K562 (cell line): ENCODE data around the gene IFT81. TPM values are rescaled to one million over a fixed set of nuclear protein-coding genes. Genes with fewer than 3 reads are reported as not detected.

Experiments used
- ATAC-seq: fragments of 200-7000 bp; cut with Tn5 transposase; 3 replicates; pipeline ENCODE4 v1.9.1; 2020; ENCODE audit warnings: moderate library complexity
- BruUV-seq: library from RNA; stranded (reverse); fragments of 400-500 nt; replicated peaks from 2 replicates; lab custom pipeline; 2021; lab: Mats Ljungman, UMichigan
- CTCF ChIA-PET: fragments of 300-600 bp; formaldehyde crosslinking; extraction: SDS; loops from one replicate; lab custom pipeline; 2021; ENCODE audit warnings: low intra/inter-chr PET ratio; lab: Yijun Ruan, JAX
- POLR2A ChIA-PET: fragments of 300-600, 350-650 bp; sonication (Branson Sonifier 250); formaldehyde crosslinking; extraction: SDS; loops from one replicate; lab custom pipeline; 2021; ENCODE audit warnings: antibody characterized with exemption, inconsistent platforms; lab: Yijun Ruan, JAX
- DNase-seq, 4 experiments: peaks; one replicate each; pipeline versions ENCODE4 v3.0.0 to v3.0.0-alpha.2; 2011 to 2018; ENCODE audit warnings: low spot score in 3 of 4, mixed read lengths in 3 of 4; ENCODE audit errors: extremely low read depth in 1 of 4
- FAIRE-seq: peaks from 2 replicates; lab custom pipeline; 2011; peaks lifted over from hg19 to GRCh38; lab: Jason Lieb, UNC
- H2AFZ ChIP-seq: 2 replicates; pipeline ENCODE4 v1.6.0; 2011; ENCODE audit warnings: low read depth, low read length, control low read depth, inconsistent platforms
- H3K27ac ChIP-seq: fragments of 200-600 bp; 3 replicates; pipeline ENCODE4 v1.8.0; 2011; ENCODE audit warnings: low read depth, mild to moderate bottlenecking, control low read depth, inconsistent platforms, low read length, moderate library complexity, mixed read lengths; ENCODE audit errors: extremely low read depth
- H3K27me3 ChIP-seq, 2 experiments: fragments of 300-600 bp in 1 of 2; 2 replicates in 1 of 2; 3 replicates in 1 of 2; pipeline versions ENCODE4 v1.6.0 to v1.8.0; 2011; ENCODE audit warnings: inconsistent platforms in 2 of 2, low read length in 2 of 2, mild to moderate bottlenecking in 1 of 2, mixed read lengths in 1 of 2, moderate library complexity in 1 of 2; ENCODE audit not compliant: control insufficient read depth in 2 of 2, insufficient read depth in 2 of 2
- H3K36me3 ChIP-seq: fragments of 300-600 bp; 3 replicates; pipeline ENCODE4 v1.8.0; 2011; ENCODE audit warnings: mild to moderate bottlenecking, low read length, inconsistent platforms; ENCODE audit not compliant: control insufficient read depth, insufficient read depth
- H3K4me1 ChIP-seq, 2 experiments: fragments of 200-600 bp in 1 of 2; replicated peaks in 1 of 2; 2 replicates in 1 of 2; 3 replicates in 1 of 2; pipeline versions ENCODE4 v1.5.1 to v1.8.0; 2011; ENCODE audit warnings: inconsistent platforms in 2 of 2, low read length in 2 of 2, mild to moderate bottlenecking in 1 of 2, mixed read lengths in 1 of 2, moderate library complexity in 1 of 2; ENCODE audit not compliant: control insufficient read depth in 2 of 2, insufficient read depth in 2 of 2
- H3K4me2 ChIP-seq: 2 replicates; pipeline ENCODE4 v1.6.1; 2011; ENCODE audit warnings: low read length, control low read depth, inconsistent platforms, mixed read lengths; ENCODE audit not compliant: insufficient read depth
- H3K4me3 ChIP-seq: fragments of 200-600 bp; sonication (generic), shearing (Covaris generic); 2 replicates; pipeline ENCODE4 v1.5.1; 2016; ENCODE audit warnings: control low read depth, inconsistent platforms
- H3K79me2 ChIP-seq: fragments of 200-600 bp; 3 replicates; pipeline ENCODE4 v1.8.0; 2011; ENCODE audit warnings: low read length, inconsistent platforms; ENCODE audit not compliant: control insufficient read depth, insufficient read depth
- H3K9ac ChIP-seq, 2 experiments: 2 replicates each; pipeline versions ENCODE4 v1.6.0 to v1.6.1; 2011; ENCODE audit warnings: low read depth in 2 of 2, low read length in 2 of 2, control low read depth in 1 of 2, inconsistent platforms in 1 of 2, mild to moderate bottlenecking in 1 of 2, mixed read lengths in 1 of 2; ENCODE audit not compliant: insufficient read depth in 1 of 2
- H3K9me1 ChIP-seq: one replicate; pipeline ENCODE4 v1.6.0; 2011; ENCODE audit warnings: inconsistent platforms, mild to moderate bottlenecking, low read length, moderate library complexity; ENCODE audit not compliant: control insufficient read depth, insufficient read depth
- H3K9me3 ChIP-seq: replicated peaks from 2 replicates; pipeline ENCODE4 v1.5.1; 2011; ENCODE audit warnings: low read depth, low read length, inconsistent platforms; ENCODE audit not compliant: control insufficient read depth, insufficient read depth
- H4K20me1 ChIP-seq: replicated peaks from 2 replicates; pipeline ENCODE4 v1.6.1; 2011; ENCODE audit warnings: low read length, inconsistent platforms, mixed read lengths; ENCODE audit not compliant: control insufficient read depth, insufficient read depth
- EGR1 ChIP-seq: fragments of 450-650 bp; conservative IDR thresholded peaks from 2 replicates; pipeline ENCODE4 v1.6.1; 2017; ENCODE audit warnings: mild to moderate bottlenecking
- FOXK1 ChIP-seq: sonication (generic); formaldehyde crosslinking; IDR thresholded peaks from 2 replicates; pipeline ENCODE4 v1.8.0; 2022; ENCODE audit warnings: missing genetic modification reagents, mild to moderate bottlenecking, borderline replicate concordance
- HLTF ChIP-seq: fragments of 450-650 bp; IDR thresholded peaks from 2 replicates; pipeline ENCODE4 v1.6.1; 2016
- JUN ChIP-seq, 2 experiments: sonication (generic) in 1 of 2; formaldehyde crosslinking in 1 of 2; IDR thresholded peaks; 2 replicates each; pipeline versions ENCODE4 v1.6.1 to v1.8.0; 2012 to 2022; ENCODE audit warnings: borderline replicate concordance in 2 of 2, mild to moderate bottlenecking in 2 of 2, improper control_type of control experiment in 1 of 2, low read depth in 1 of 2, low read length in 1 of 2, missing genetic modification reagents in 1 of 2
- RREB1 ChIP-seq: fragments of 250-450 bp; sonication (Bioruptor Pico); IDR thresholded peaks from 2 replicates; pipeline ENCODE4 v1.4.0; 2020
- ZMIZ1 ChIP-seq, 2 experiments: fragments of 150-350 bp in 1 of 2; IDR thresholded peaks; 2 replicates each; pipeline ENCODE4 v1.6.1; 2012 to 2016; ENCODE audit warnings: low read depth in 2 of 2, low read length in 2 of 2, mild to moderate bottlenecking in 1 of 2, moderate library complexity in 1 of 2
- ZNF512 ChIP-seq: IDR thresholded peaks from 2 replicates; pipeline ENCODE4 v1.6.1; 2016; ENCODE audit warnings: missing genetic modification characterization, missing compliant biosample characterization
- WGBS: fragments of 100-300 bp; shearing (Covaris generic); methylation state at CpG from one replicate; pipeline ENCODE4 v1.1.6; 2016; ENCODE audit warnings: low coverage, mixed read lengths; ENCODE audit not compliant: insufficient coverage; ENCODE audit errors: missing lambda C conversion rate; 5-methylcytosine and 5-hydroxymethylcytosine counted together
- in situ Hi-C: fragments of 300-500 bp; cut with MboI; formaldehyde crosslinking; loops from 4 replicates; pipeline ENCODE4 v1.15.0; 2018; ENCODE audit warnings: inconsistent platforms, mixed read lengths
- intact Hi-C: fragments of 100-400 bp; cut with micrococcal nuclease; formaldehyde crosslinking; loops from 2 replicates; pipeline ENCODE4 v1.14.2; 2022
- polyA plus RNA-seq, 8 experiments: library from polyadenylated mRNA; depleted of rRNA in 4 of 8; stranded (reverse) in 5 of 8; unstranded in 3 of 8; fragments of >200 nt; fragmentation: Nextera tagmentation in 2 of 8; fragmentation: Illumina TruSeq in 1 of 8; extraction: Ambion mirVana in 2 of 8; extraction: Trizol in 1 of 8; gene quantifications; 2 replicates each; pipeline versions ENCODE4 v1.2.1 to v1.2.3, GENCODE V29; 2011 to 2014; ENCODE audit warnings: inconsistent platforms in 1 of 8, missing spikeins in 1 of 8
- total RNA-seq, 7 experiments: library from RNA; depleted of rRNA in 6 of 7; stranded (reverse); fragments of >200 nt in 6 of 7; fragmentation: Illumina TruSeq in 2 of 7; extraction: Trizol in 2 of 7; gene quantifications; 2 replicates each; pipeline versions ENCODE4 v1.2.1 to v1.2.3, GENCODE V29; 2011 to 2021; ENCODE audit warnings: low replicate concordance in 1 of 7

IFT81 gene
- total and polyA plus RNA-seq, 9 of the 15 experiments (the other 6 are each of a cell fraction or from before 2014, with no cell fraction given), result 2.8 to 11.9 (median 7.9) TPM

GRCh38 chr12:110080410-110080809, 43.7 kb upstream of the IFT81 start (continued):
- no peak for TF ChIP-seq RREB1 (CRISPR knock-in tag)
- TF ChIP-seq, all 486 proteins: peak for 5

- Histone ChIP-seq H3K79me2 (no peaks in the 10 kb centered on the region), H3K9ac (no peak overlapping the region), H3K4me2 (no peak overlapping the region), H2AFZ (peak overlapping the region; percentile 17), H4K20me1 (no peaks in the 10 kb centered on the region), H3K36me3 (no peaks in the 10 kb centered on the region), H3K4me3 (no peak overlapping the region), H3K9me1 (no peaks in the 10 kb centered on the region), H3K4me1 (peaks cover 13 to 37% of the 10 kb centered on the region in 2 experiments), H3K9me3 (no peaks in the 10 kb centered on the region; the same call in 1 of the 2 replicates), H3K27ac (no peak overlapping the region), H3K27me3 (no peaks in the 10 kb centered on the region)
- no TSS peak for BruUV-seq
- ChIA-PET POLR2A (interaction anchor here (0.7 kb wide), 1 partner anchor 598 kb away, joined by 3 read pairs; no protein-coding TSS in a partner anchor), CTCF (no interaction called here)
- FAIRE-seq, result no peak
- intact Hi-C loops, result no loop called here
- no peak for DNase-seq
- in situ Hi-C loops, result no loop called here
- ATAC-seq, result no peak
- 64% methylated on average over 4 of the region's 4 CpGs for WGBS
- TF ChIP-seq FOXK1 (no peak), EGR1 (no peak), HLTF (no peak), ZMIZ1 (IDR thresholded peaks at IDR 0.05; ENCODE audit: low read depth in 2 of 2, low read length in 2 of 2) (no peak), JUN (IDR thresholded peaks at IDR 0.05; ENCODE audit: borderline replicate concordance, low read depth, low read length) (no peak), JUN (CRISPR knock-in tag; IDR thresholded peaks at IDR 0.05; ENCODE audit: borderline replicate concordance) (no peak), ZNF512 (tag) (peak; percentile 83)
Observed at GRCh38 chr12:110084314-110085015, 39.7 kb upstream of the IFT81 start.
